Tibial nerve (tissue), 4 donors: ENCODE results near the gene RASA3. TPM values are rescaled to one million over a fixed set of nuclear protein-coding genes. Genes with fewer than 3 reads are reported as not detected.

Experiments
- DNase-seq, 2 donors: peaks; one replicate each; pipeline ENCODE4 v3.0.0-alpha.2; 2019; ENCODE audit warnings: low spot score in 2 of 2
- H3K27ac ChIP-seq, 4 donors: fragments of 200-600 bp; sonication (generic) in 3 of 4; one replicate each; pipeline ENCODE4 v1.5.1; 2017 to 2019; ENCODE audit warnings: mild to moderate bottlenecking in 1 of 4
- H3K27me3 ChIP-seq, 2 donors: fragments of 200-600 bp; sonication (generic) in 1 of 2; one replicate each; pipeline versions ENCODE4 v1.5.1 to v1.6.0; 2017 to 2019
- H3K36me3 ChIP-seq, 3 donors: fragments of 200-600 bp; sonication (generic); one replicate each; pipeline ENCODE4 v1.5.1; 2018 to 2019
- H3K4me1 ChIP-seq, 4 donors: fragments of 200-600 bp; sonication (generic) in 3 of 4; one replicate each; pipeline ENCODE4 v1.5.1; 2017 to 2019
- H3K4me3 ChIP-seq, 4 donors: fragments of 200-600 bp; sonication (generic) in 3 of 4; one replicate each; pipeline ENCODE4 v1.5.1; 2017 to 2019; ENCODE audit warnings: mild to moderate bottlenecking in 1 of 4, moderate library complexity in 1 of 4
- H3K9me3 ChIP-seq, 4 donors: fragments of 200-600 bp; sonication (generic) in 3 of 4; one replicate each; pipeline ENCODE4 v1.5.1; 2017 to 2019
- EP300 ChIP-seq, 2 donors: sonication (generic); formaldehyde crosslinking; IDR thresholded peaks; one replicate each; pipeline ENCODE4 v1.6.1; 2017; ENCODE audit warnings: antibody characterized with exemption in 2 of 2, mild to moderate bottlenecking in 1 of 2
- POLR2A ChIP-seq, 2 donors: fragments of 450-650 bp; IDR thresholded peaks; one replicate each; pipeline ENCODE4 v1.6.1; 2017; ENCODE audit warnings: antibody characterized with exemption in 2 of 2, mild to moderate bottlenecking in 2 of 2, moderate library complexity in 2 of 2
- WGBS, 2 donors: methylation state at CpG; one replicate each; pipeline ENCODE4 v1.1.5; 2018; 5-methylcytosine and 5-hydroxymethylcytosine counted together
- total RNA-seq, 4 donors: library from RNA; depleted of rRNA; stranded (reverse); fragments of >200 nt; gene quantifications; one replicate each; pipeline ENCODE4 v1.1.0, GENCODE V29; 2016
- TF ChIP-seq, protein P1 (sequence below), 5 experiments: fragments of 200-600 bp in 3 of 5; fragments of 450-650 bp in 2 of 5; sonication (generic) in 3 of 5; IDR thresholded peaks; one replicate each; pipeline ENCODE4 v1.5.1; 2016 to 2019; ENCODE audit warnings: antibody characterized with exemption in 5 of 5, mild to moderate bottlenecking in 3 of 5, moderate library complexity in 2 of 5

The RASA3 gene
- total RNA-seq, 4 donors from 2014 or later, result 36.2 to 63.3 (median 46.3) TPM

DNA sequence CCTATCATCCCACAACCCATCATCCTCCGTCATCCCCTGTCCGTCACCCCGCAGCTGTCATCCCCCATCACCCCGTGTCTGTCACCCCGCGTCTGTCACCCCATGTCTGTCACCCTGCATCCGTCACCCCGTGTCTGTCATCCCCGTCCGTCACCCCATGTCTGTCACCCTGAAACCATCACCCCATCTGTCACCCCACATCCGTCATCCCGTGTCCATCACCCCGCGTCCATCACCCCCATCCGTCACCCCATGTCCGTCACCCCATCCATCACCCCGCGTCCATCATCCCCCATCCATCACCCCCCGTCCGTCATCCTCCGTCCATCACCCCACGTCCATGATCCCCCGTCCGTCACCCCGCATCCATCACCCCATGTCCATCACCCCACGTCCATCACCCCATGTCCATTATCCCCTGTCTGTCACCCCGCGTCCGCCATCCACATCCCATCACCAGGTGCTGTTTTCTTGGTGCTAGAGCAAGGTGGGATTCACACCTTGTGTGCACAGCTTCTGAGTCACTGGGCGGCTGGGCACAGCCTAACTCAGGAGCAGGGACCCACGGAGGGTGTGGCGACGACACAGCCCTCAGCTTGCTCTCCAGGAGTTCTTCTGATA is 24.2 kb downstream of the RASA3 start:
- no peak overlapping the region for H3K4me3 ChIP-seq
- peak in 1 of 2 donors; percentile 11 for DNase-seq
- H3K9me3 ChIP-seq, result no peaks in the 10 kb centered on the region
- 94% methylated on average over 33 of the region's 33 CpGs for WGBS, 2 donors
- no peak for TF ChIP-seq EP300 (IDR thresholded peaks at IDR 0.05)
- TF ChIP-seq, protein P1, sequence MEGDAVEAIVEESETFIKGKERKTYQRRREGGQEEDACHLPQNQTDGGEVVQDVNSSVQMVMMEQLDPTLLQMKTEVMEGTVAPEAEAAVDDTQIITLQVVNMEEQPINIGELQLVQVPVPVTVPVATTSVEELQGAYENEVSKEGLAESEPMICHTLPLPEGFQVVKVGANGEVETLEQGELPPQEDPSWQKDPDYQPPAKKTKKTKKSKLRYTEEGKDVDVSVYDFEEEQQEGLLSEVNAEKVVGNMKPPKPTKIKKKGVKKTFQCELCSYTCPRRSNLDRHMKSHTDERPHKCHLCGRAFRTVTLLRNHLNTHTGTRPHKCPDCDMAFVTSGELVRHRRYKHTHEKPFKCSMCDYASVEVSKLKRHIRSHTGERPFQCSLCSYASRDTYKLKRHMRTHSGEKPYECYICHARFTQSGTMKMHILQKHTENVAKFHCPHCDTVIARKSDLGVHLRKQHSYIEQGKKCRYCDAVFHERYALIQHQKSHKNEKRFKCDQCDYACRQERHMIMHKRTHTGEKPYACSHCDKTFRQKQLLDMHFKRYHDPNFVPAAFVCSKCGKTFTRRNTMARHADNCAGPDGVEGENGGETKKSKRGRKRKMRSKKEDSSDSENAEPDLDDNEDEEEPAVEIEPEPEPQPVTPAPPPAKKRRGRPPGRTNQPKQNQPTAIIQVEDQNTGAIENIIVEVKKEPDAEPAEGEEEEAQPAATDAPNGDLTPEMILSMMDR (IDR thresholded peaks at IDR 0.05), result no peak
- no peak for TF ChIP-seq POLR2A (IDR thresholded peaks at IDR 0.05)
- H3K4me1 ChIP-seq, result peaks cover 0 to 62% (median 31%) of the 10 kb centered on the region in 4 donors
- no peaks in the 10 kb centered on the region for H3K27me3 ChIP-seq
- no peak overlapping the region for H3K27ac ChIP-seq
- peaks cover 0 to 12% (median 0%) of the 10 kb centered on the region in 3 donors for H3K36me3 ChIP-seq

DNA sequence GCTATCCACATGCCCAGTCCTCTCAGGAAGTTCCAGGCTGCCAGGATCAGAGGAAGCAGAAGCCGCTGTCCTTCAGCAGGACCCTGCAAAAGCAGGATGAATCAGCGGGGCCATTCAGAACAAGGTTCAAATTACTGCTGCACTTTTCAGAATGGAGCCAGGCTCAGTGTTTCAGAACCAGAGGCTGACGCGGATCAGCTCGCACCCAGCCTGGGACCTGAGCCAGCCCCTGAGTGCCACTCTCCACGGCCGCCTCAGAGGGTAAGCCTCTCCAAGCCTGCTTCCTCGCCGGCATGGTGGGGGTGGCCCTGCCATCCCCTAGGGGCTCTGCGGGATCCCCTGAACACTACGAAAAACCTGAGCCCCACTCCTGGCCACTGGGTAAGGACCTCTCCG is 24.7 kb downstream of the RASA3 start:
- WGBS, 2 donors, result 66 to 70% methylated on average over 6 to 12 of the region's 12 CpGs
- no peak overlapping the region for H3K4me3 ChIP-seq
- H3K27me3 ChIP-seq, result no peaks in the 10 kb centered on the region
- H3K27ac ChIP-seq, result peak overlapping the region in 1 of 4 donors; percentile 6
- H3K36me3 ChIP-seq, result peaks cover 0 to 6% (median 0%) of the 10 kb centered on the region in 3 donors
- no peak for DNase-seq
- TF ChIP-seq EP300 (IDR thresholded peaks at IDR 0.05) (no peak), POLR2A (IDR thresholded peaks at IDR 0.05) (no peak)
- TF ChIP-seq, protein P1 (IDR thresholded peaks at IDR 0.05), result no peak
- no peaks in the 10 kb centered on the region for H3K9me3 ChIP-seq
- peaks cover 0 to 63% (median 31%) of the 10 kb centered on the region in 4 donors for H3K4me1 ChIP-seq

DNA sequence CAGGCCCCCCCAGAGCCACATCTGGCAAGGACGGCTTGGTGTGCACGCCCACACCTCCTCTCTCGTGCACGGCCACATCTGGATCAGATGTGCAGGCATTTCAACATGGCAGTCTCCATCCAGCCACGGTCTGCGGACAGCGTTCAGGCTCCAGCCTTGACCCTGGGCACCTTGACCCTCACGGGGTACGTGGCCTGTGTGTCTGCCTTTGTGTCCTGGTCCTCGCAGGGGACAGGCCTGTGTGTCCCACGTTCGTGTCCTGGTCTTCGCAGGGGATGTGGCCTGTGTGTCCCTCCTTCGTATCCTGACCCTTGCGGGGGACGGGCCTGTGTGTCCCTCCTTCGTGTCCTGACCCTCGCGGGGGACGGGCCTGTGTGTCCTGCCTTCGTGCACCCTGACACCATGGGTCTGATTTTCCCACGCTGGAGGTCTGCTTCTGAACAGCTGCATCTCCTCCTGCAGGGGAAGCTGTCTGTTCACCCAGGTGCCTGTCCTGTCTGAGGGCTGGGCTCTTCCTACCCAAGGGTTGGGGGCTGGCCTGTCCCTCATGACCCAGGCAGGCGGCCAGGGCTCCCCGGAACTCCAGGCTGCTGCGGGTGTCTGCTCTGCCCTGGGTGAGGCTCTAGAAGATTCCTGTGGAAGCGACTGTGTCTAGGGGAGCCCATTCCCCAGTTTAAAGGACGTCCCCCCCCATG is 25.3 kb downstream of the RASA3 start:
- no peaks in the 10 kb centered on the region for H3K9me3 ChIP-seq
- peaks cover 0 to under 1% (median 0%) of the 10 kb centered on the region in 3 donors for H3K36me3 ChIP-seq
- H3K27me3 ChIP-seq, result no peaks in the 10 kb centered on the region
- TF ChIP-seq POLR2A (IDR thresholded peaks at IDR 0.05) (no peak), EP300 (IDR thresholded peaks at IDR 0.05) (no peak)
- TF ChIP-seq, protein P1 (IDR thresholded peaks at IDR 0.05), result no peak
- 75 to 85% methylated on average over 23 to 25 of the region's 27 CpGs for WGBS, 2 donors
- DNase-seq, result peak in 1 of 2 donors; percentile 12
- H3K27ac ChIP-seq, result peak overlapping the region in 1 of 4 donors; percentile 6
- H3K4me3 ChIP-seq, result no peak overlapping the region
- H3K4me1 ChIP-seq, result peaks cover 0 to 68% (median 31%) of the 10 kb centered on the region in 4 donors

DNA sequence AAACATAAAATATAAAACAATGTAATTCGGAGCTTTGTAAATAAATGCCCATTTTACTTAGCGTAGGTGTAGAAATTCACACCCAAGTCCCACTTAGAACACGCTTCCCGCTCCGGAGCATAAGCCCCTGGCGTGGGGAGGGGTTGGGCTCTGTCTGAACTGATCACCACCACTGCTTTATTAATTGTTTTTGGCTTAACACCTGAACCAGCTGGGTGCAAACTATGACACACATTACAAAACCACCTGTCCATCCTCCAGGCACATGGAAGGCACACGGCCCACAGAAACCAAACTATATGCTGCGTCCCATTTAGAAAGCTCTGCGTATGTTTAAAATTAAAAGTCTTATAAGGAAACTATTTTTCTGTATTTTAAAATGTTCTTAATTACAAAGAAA is 25.9 kb downstream of the RASA3 start:
- Histone ChIP-seq H3K9me3 (no peaks in the 10 kb centered on the region), H3K4me1 (peaks cover 0 to 72% (median 32%) of the 10 kb centered on the region in 4 donors), H3K4me3 (no peak overlapping the region), H3K27me3 (no peaks in the 10 kb centered on the region), H3K27ac (no peak overlapping the region), H3K36me3 (no peaks in the 10 kb centered on the region)
- WGBS, 2 donors, result 95 to 96% methylated on average over 9 of the region's 9 CpGs
- DNase-seq, result peak in 1 of 2 donors; percentile 1
- TF ChIP-seq EP300 (IDR thresholded peaks at IDR 0.05) (no peak), POLR2A (IDR thresholded peaks at IDR 0.05) (no peak)
- TF ChIP-seq, protein P1 (IDR thresholded peaks at IDR 0.05), result no peak
